Measurements from ENCODE around the gene TANC1.

The TANC1 gene

DNA sequence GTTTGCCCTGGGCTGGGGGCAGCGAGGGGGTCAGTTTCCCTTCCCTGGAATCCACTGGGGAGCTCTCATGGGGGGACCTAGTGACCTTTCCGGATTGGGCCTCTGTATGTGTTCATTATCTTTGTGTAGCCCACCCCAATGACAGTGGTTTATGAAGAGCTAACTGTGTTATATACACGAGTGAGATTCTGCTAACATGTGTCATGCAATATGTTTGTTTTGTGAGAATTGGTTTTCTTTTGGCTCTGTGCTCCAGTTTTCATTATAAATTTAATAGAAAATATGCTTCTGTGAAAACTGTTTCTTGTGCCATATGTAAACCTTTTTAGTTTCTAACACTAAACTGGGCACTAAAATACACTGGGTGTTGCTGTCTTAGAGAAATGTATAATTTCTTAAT, 207.5 kb downstream of the TANC1 start:
- DNase-seq = no peak

DNA sequence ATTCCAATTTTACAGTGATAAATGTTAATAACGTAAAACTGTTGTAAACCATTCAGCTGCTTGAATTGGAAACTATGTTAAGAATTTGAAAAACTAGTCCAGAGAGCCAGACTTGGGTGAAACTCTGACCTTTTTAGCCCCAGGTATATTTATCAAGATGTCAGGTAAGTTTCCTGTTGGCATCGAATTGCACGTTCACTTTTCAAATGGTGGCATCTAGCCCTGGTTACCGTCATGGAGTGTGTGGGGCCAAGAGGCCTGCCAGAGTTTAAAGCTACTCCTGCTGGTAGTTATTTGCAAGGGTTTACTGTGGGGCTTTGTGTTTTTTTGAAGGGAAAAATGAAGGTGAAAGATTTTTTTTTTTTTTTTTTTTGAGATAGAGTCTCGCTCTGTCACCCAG, 208.1 kb downstream of the TANC1 start:
- DNase-seq = no peak

GRCh38 chr2:159177357-159177756, 208.9 kb downstream of the TANC1 start:
- no peak for DNase-seq

- DNase-seq = no peak
These were observed 209.5 kb downstream of the TANC1 start for GRCh38 chr2:159177957-159178356.

DNA sequence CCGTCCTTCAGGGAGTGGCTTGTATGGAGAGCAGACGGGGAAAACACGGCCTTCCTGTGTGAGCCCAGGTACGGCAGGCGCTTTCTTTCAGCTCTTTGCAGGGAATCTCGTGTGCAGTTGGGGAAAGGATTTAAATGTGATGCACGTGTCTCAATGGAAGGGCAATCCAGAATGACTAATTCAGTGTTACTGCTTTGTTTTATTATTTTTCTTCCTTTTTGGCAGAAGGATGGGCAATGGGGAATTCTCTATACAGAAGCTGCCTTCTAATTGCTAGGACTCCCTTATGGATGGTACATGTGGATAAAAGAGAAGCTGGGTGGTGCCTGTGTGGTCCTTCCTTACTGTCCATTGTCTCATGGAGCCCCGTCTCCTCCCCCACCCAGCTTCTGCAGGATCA, 210.7 kb downstream of the TANC1 start:
- no peak for DNase-seq

GRCh38 chr2:159179696-159180095, 211.3 kb downstream of the TANC1 start:
- no peak for DNase-seq

- no peak for DNase-seq
These were observed 214.9 kb downstream of the TANC1 start for GRCh38 chr2:159183346-159183745.

GRCh38 chr2:159185401-159186130, 217.1 kb downstream of the TANC1 start:
- peak; percentile 54 for DNase-seq

DNA sequence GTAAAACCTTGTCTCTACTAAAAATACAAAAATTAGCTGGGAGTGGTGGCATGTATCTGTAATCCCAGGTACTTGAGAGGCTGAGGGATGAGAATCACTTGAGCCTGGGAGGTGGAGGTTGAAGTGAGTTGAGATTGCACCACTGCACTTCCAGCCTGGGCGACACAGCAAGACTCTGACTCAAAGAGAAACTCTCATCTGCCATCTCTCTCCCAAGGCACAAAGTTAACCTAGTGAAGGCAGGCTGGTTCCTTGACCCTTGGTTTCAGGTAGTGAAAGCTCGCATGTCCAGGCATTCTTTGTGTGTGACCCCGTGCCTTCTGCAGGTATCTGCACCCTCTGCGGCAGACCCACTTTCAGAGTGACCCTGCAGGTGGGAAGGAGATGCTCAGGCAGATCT, 218.0 kb downstream of the TANC1 start:
- no peak for DNase-seq

- no peak for DNase-seq
These were observed 218.7 kb downstream of the TANC1 start for GRCh38 chr2:159187106-159187505.

DNA sequence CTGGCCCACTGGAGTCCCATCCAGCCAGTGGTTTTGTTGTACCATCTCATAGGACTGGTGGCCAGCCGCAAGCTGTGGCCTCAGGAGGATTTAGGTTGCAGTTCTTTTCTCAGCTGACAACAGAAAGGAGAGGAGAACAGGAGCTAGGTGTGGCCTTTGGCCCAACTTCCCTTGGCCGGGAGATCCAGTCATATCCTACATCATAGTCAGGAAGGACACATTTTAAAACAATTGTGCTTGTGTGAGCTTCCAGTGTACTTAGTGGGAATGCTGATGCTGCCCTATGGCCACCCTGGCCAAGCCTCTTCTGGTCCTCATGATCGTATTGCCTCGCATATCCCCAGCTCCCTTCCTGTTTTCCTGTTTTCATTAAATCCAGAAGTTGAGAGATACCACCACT, 220.0 kb downstream of the TANC1 start:
- no peak for DNase-seq

GRCh38 chr2:159192371-159192918, 224.0 kb downstream of the TANC1 start:
- no peak for DNase-seq

- no peak for DNase-seq
These were observed 225.4 kb downstream of the TANC1 start for GRCh38 chr2:159193791-159194190.

GRCh38 chr2:159194241-159194640, 225.8 kb downstream of the TANC1 start:
- DNase-seq = no peak

DNA sequence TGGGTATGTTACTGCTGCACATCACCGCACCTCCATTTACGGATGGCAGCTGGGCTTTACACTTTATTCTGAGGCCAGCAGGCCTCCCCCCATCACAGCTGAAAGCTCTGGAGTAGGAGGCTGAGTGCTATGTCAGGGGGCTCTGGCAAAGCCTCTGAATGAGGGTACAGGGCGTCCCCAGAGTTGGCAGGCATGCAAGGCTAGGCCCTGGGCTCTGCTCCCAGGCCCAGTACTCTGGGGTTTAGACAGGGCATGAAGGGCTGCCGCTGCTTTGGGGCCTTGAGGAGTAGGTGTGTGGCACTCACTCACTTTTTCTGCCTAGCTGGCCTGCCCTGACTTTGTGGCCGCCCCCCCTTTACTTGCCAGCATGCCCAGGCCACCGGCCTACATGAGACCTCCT, 227.3 kb downstream of the TANC1 start:
- DNase-seq = no peak

- no peak for DNase-seq
These were observed 228.0 kb downstream of the TANC1 start for GRCh38 chr2:159196393-159196925.

DNA sequence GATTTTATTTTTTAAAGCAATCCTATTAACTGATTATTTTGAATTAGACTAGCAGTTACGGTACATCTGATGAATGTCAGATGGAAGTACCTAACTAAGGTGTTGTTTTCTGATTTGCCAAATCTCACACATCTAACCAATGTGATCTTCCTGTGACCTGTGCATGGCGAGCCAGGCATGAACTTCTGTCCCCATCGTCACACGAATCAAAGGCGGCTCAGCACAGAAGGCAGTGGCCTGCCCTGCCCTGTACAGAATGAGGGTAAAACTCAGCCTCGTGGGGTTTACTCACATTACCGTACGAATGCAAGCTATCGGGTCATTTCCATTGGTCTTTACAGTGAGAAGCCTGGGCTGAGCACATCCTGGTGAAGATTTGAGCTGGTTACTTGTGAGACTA, 230.8 kb downstream of the TANC1 start:
- no peak for DNase-seq

GRCh38 chr2:159199761-159200465, 231.5 kb downstream of the TANC1 start:
- DNase-seq = no peak

DNA sequence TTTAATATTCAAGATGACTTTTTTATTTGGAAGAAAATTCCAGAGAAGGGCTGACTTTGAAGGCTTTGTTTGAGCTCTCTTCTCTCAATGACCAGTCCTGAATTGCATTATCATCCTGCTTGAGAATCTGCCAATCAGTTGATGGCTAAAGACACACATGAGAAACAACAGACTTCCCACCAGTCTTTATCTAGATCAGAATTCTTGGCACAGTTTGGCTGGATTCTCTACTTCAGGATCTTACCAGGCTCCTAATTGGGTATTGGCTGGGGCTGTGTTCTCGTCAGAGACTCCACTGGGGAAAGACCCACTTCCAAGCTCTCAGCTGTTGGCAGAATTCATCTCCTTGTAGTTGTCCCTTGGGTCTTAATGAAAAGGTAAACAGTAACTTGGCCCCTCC, 232.1 kb downstream of the TANC1 start:
- DNase-seq = no peak

DNA sequence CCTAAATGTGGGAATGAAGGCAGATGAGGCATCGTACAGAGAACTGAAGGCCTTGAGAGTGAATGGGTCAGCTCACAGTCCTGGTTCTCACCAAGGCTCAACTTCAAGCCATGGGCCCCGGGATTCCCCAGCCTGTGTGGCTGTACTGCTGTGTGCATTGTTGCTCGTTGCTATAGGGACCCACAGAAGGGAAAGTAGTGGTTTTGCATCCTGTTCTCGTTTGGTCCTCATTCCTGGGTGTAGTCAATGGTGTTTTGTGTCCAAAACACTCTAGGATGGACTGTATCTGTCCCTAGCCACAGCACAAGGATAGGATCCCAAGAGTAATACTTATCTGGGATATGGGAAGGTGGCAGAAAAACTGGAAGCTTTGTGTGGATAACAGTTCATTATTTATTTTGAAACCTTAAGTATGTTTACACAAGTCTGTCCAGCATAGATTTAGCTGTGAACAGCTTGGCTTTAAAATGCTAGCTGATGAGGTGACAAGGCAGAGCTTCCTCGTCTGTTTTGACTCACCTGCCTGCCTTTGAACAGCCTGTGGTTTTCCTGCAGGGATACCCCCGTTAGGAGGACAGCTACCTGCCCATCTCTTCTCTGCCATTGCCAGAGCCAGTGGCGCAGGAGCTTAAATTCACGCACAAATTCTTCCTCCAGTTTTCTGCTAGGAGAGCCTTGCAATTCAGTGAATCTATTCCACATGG, 233.1 kb downstream of the TANC1 start:
- peak; percentile 19 for DNase-seq

DNA sequence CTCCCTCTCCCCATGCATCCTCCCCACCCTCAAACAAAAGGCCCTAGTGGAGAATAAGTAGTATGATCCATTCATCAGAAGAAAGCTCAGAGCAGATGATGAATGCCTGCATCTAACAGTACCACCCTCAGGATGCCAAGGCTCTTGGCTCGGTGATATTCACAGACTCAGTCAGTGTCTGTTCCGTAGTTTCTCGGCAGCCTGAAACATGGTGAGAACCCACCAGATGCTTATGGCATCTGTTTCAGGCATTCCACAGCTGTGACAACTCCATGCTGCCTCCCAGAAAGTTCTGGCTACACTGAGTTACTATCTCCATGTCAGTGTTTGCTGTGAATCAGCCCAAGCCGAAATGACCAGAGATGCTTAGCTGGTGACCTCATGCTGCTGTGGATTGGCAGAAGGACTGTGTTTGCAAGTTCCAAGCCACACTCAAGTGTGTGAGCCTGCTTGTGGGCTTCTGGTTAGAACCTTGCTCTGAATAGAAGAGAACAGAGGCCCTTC, 234.2 kb downstream of the TANC1 start:
- peak; percentile 99 for DNase-seq

DNA sequence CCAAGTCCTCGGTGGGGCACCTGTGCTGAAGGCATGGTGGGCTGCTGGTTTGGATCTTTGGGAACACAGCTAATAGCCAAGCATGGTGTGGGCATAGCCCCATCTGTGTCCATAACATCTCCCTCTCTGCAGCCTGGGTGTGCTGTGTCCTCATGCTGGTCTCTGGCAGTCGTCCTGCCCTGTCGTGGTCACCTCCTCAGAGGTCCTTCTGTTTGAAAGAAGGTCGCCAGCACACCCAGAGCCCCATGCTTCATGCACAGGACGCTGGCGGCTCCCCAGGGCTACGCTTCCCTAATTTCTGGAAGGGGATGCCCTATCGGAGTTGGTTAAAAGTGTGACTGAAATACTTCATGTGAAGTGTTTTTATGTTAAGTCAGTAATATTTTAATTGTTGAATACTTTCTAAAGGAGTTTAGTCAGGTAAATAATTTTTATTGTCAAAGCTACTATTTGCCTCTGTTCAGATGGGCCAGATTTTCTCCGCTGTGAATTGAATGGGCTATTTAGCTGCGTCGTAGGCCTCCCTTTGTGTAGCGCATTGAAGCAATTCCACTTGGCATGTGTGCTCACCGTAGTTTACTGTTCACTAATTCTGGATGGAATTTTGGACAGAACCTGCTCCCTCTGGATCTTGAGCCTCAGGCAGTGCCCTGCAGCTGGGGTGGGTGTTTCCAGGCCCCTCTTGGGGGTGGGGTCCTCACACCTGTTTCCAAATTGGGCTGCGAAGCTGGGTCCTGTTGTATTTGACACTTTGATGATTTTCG, 236.1 kb downstream of the TANC1 start:
- DNase-seq = no peak

All from EL (cell line).